HCT116 (cell line): ENCODE data around the gene IL17C.

ENCODE experiments used
- CTCF ChIP-seq, 3 experiments: fragments of 200-600 bp in 1 of 3; sonication (generic) in 1 of 3; IDR thresholded peaks in 2 of 3; conservative IDR thresholded peaks in 1 of 3; 2 replicates each; pipeline ENCODE4 v1.5.1; 2012 to 2017; ENCODE audit warnings: low read depth in 2 of 3, low read length in 2 of 3, antibody characterized with exemption in 1 of 3, borderline replicate concordance in 1 of 3, control low read depth in 1 of 3, mild to moderate bottlenecking in 1 of 3, mixed read lengths in 1 of 3, mixed run types in 1 of 3, moderate library complexity in 1 of 3; ENCODE audit not compliant: insufficient read depth in 1 of 3
- POLR2AphosphoS5 ChIP-seq: IDR thresholded peaks from 2 replicates; pipeline ENCODE4 v1.6.1; 2011; ENCODE audit warnings: mild to moderate bottlenecking, low read depth, low read length, moderate library complexity

- TF ChIP-seq CTCF (IDR thresholded peaks at IDR 0.05 in 2 of 3, conservative IDR thresholded peaks at IDR 0.05 in 1 of 3; ENCODE audit: borderline replicate concordance in 1 of 3, insufficient read depth in 1 of 3, low read depth in 2 of 3, low read length in 2 of 3) (no peak), POLR2AphosphoS5 (no peak)
Measured at GRCh38 chr16:88634141-88634993, 4.0 kb upstream of the IL17C start.
